Astrocyte (in vitro differentiated cells and primary cell): ENCODE data around the gene IGF2BP3. TPM values are rescaled to one million over a fixed set of nuclear protein-coding genes. Genes with fewer than 3 reads are reported as not detected.

ENCODE experiments used
- DNase-seq: peaks from one replicate; pipeline ENCODE4 v3.0.0-alpha.2; 2010; ENCODE audit warnings: low read depth
- FAIRE-seq: peaks from 2 replicates; lab custom pipeline; 2011; peaks lifted over from hg19 to GRCh38; lab: Jason Lieb, UNC
- H2AFZ ChIP-seq: 2 replicates; pipeline ENCODE4 v1.6.0; 2012; ENCODE audit warnings: low read depth, low read length, inconsistent platforms
- H3K27ac ChIP-seq: 2 replicates; pipeline ENCODE4 v1.5.1; 2011; ENCODE audit warnings: low read depth, low read length, inconsistent platforms
- H3K27me3 ChIP-seq: 2 replicates; pipeline ENCODE4 v1.6.0; 2011; ENCODE audit warnings: low read length, inconsistent platforms; ENCODE audit not compliant: insufficient read depth
- H3K36me3 ChIP-seq: 2 replicates; pipeline ENCODE4 v1.5.1; 2011; ENCODE audit warnings: low read length, inconsistent platforms; ENCODE audit not compliant: insufficient read depth
- H3K4me1 ChIP-seq: 2 replicates; pipeline ENCODE4 v1.5.1; 2011; ENCODE audit warnings: low read length, inconsistent platforms; ENCODE audit not compliant: insufficient read depth
- H3K4me2 ChIP-seq: 2 replicates; pipeline ENCODE4 v1.6.0; 2012; ENCODE audit warnings: low read length, inconsistent platforms
- H3K4me3 ChIP-seq: 2 replicates; pipeline ENCODE4 v1.5.1; 2011; ENCODE audit warnings: low read depth, mild to moderate bottlenecking, low read length, inconsistent platforms; ENCODE audit not compliant: insufficient read depth
- H3K79me2 ChIP-seq: 2 replicates; pipeline ENCODE4 v1.6.0; 2012; ENCODE audit warnings: mild to moderate bottlenecking, low read length, inconsistent platforms; ENCODE audit not compliant: insufficient read depth
- H3K9ac ChIP-seq: 2 replicates; pipeline ENCODE4 v1.6.0; 2012; ENCODE audit warnings: mild to moderate bottlenecking, low read length, inconsistent platforms
- H3K9me3 ChIP-seq: 2 replicates; pipeline ENCODE4 v1.5.1; 2012; ENCODE audit warnings: low read depth, mild to moderate bottlenecking, low read length, inconsistent platforms; ENCODE audit not compliant: insufficient read depth
- H4K20me1 ChIP-seq: 2 replicates; pipeline ENCODE4 v1.6.0; 2012; ENCODE audit warnings: low read length, inconsistent platforms; ENCODE audit not compliant: insufficient read depth
- H3K27ac Mint-ChIP-seq: one replicate; pipeline ENCODE4 v1.8.0; 2021; ENCODE audit warnings: mild to moderate bottlenecking, mixed read lengths; ENCODE audit not compliant: unreplicated experiment
- H3K27me3 Mint-ChIP-seq: one replicate; pipeline ENCODE4 v1.8.0; 2021; ENCODE audit warnings: low read depth, mixed read lengths; ENCODE audit not compliant: unreplicated experiment
- H3K36me3 Mint-ChIP-seq: one replicate; pipeline ENCODE4 v1.8.0; 2021; ENCODE audit warnings: low read depth, mixed read lengths; ENCODE audit not compliant: unreplicated experiment
- H3K4me1 Mint-ChIP-seq: one replicate; pipeline ENCODE4 v1.8.0; 2021; ENCODE audit warnings: low read depth, mixed read lengths; ENCODE audit not compliant: unreplicated experiment
- H3K4me3 Mint-ChIP-seq: one replicate; pipeline ENCODE4 v1.8.0; 2021; ENCODE audit warnings: mild to moderate bottlenecking, moderate library complexity, mixed read lengths; ENCODE audit not compliant: unreplicated experiment
- H3K9me3 Mint-ChIP-seq: one replicate; pipeline ENCODE4 v1.8.0; 2021; ENCODE audit warnings: mild to moderate bottlenecking, mixed read lengths; ENCODE audit not compliant: unreplicated experiment
- EZH2 ChIP-seq: IDR thresholded peaks from 2 replicates; pipeline ENCODE4 v1.6.1; 2012; ENCODE audit warnings: mild to moderate bottlenecking, low read length, inconsistent platforms; ENCODE audit not compliant: insufficient read depth
- total RNA-seq: library from RNA; stranded (reverse); gene quantifications from 2 replicates; pipeline ENCODE4 v1.2.1, GENCODE V29; 2021
- TF ChIP-seq, protein P1 (sequence below): IDR thresholded peaks from 2 replicates; pipeline ENCODE4 v1.5.1; 2011; ENCODE audit warnings: low read depth, mild to moderate bottlenecking, inconsistent platforms, low read length, moderate library complexity; ENCODE audit not compliant: insufficient read depth

Gene IGF2BP3
- total RNA-seq, 1 donor from 2014 or later: 79.5 TPM

DNA sequence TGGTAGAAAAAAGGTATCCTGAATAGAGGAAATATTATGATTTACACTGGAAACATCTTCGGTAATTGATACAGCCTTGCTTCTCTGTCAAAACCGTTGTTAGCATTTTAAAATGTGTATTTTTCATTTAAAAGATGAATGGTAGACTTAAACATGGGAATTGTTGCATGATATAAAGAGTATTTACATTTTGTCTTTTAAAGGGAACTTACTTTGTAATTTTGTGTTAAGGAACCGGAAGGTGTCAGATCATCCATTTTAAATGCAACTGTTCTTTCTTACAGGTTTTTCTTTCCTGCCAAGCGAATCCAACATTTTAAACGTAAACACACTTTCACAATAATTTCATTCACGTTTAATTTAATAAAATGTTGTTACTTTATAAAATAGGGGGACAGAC lies 1.8 kb upstream of the IGF2BP3 start:
- Histone ChIP-seq H3K9me3 (no peaks in the 10 kb centered on the region), H3K27ac (peak overlapping the region; percentile 57), H3K27me3 (peaks cover 21% of the 10 kb centered on the region), H3K4me1 (peaks cover 18% of the 10 kb centered on the region), H3K4me3 (peak overlapping the region; percentile 95), H3K36me3 (no peaks in the 10 kb centered on the region), H2AFZ (no peak overlapping the region), H4K20me1 (peaks cover 14% of the 10 kb centered on the region), H3K79me2 (peaks cover 46% of the 10 kb centered on the region), H3K9ac (peak overlapping the region; percentile 88), H3K4me2 (peak overlapping the region; percentile 97)
- H3K36me3 Mint-ChIP-seq: peaks cover 6% of the 10 kb centered on the region
- H3K27me3 Mint-ChIP-seq: no peaks in the 10 kb centered on the region
- DNase-seq (no peak), FAIRE-seq (no peak)
- peaks cover 18% of the 10 kb centered on the region for H3K4me1 Mint-ChIP-seq
- no peak for TF ChIP-seq EZH2
- TF ChIP-seq, protein P1, sequence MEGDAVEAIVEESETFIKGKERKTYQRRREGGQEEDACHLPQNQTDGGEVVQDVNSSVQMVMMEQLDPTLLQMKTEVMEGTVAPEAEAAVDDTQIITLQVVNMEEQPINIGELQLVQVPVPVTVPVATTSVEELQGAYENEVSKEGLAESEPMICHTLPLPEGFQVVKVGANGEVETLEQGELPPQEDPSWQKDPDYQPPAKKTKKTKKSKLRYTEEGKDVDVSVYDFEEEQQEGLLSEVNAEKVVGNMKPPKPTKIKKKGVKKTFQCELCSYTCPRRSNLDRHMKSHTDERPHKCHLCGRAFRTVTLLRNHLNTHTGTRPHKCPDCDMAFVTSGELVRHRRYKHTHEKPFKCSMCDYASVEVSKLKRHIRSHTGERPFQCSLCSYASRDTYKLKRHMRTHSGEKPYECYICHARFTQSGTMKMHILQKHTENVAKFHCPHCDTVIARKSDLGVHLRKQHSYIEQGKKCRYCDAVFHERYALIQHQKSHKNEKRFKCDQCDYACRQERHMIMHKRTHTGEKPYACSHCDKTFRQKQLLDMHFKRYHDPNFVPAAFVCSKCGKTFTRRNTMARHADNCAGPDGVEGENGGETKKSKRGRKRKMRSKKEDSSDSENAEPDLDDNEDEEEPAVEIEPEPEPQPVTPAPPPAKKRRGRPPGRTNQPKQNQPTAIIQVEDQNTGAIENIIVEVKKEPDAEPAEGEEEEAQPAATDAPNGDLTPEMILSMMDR: no peak
- H3K9me3 Mint-ChIP-seq: no peaks in the 10 kb centered on the region
- H3K4me3 Mint-ChIP-seq: peak overlapping the region; percentile 98
- H3K27ac Mint-ChIP-seq: peak overlapping the region; percentile 99

DNA sequence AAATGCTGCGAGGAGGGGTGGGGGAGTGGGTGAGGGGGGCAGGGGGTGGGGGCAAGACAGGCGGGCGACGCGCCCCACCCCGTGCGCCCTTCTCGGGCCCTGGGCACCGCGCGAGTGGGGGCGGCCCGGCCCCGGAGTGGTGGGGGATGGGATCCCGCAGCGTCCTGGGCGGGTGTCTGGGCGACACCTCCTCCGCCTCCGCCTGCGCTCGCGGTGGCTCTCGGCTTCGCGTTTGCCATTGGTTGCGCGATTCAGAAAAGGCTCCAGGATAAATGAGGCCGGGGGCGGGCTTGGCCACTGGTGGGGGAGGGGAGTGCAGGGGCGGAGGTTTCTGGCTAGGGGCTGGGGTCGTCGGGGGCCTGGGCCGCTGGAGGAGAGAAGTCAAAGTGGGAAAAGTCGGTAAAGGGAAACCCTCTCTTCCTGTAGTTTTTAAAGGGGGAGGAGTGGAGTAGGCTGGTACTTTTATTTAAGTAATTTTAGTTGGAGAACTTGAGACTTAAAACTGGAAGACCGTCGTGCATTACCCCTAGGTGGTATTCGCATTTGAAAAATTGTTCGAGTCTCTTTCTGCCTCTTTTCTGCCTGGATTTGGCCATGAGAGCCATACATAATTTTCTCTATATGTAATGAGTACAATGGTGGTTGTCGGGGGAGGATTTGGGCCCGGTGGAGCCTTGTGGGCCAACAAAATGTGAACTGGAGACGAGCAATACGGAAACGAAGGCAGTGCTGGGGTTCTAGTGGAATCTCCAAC lies 992 bp upstream of the IGF2BP3 start:
- Histone ChIP-seq H4K20me1 (peaks cover 21% of the 10 kb centered on the region), H3K4me2 (peak overlapping the region; percentile 97), H3K9me3 (no peaks in the 10 kb centered on the region), H3K27me3 (peaks cover 13% of the 10 kb centered on the region), H3K27ac (peak overlapping the region; percentile 80), H2AFZ (peak overlapping the region; percentile 11), H3K9ac (peak overlapping the region; percentile 88), H3K79me2 (peaks cover 53% of the 10 kb centered on the region), H3K4me3 (peak overlapping the region; percentile 95), H3K36me3 (no peaks in the 10 kb centered on the region), H3K4me1 (peaks cover 25% of the 10 kb centered on the region)
- Mint-ChIP-seq H3K4me1 (peaks cover 14% of the 10 kb centered on the region), H3K4me3 (peak overlapping the region; percentile 98), H3K9me3 (no peaks in the 10 kb centered on the region), H3K27ac (peak overlapping the region; percentile 99), H3K27me3 (no peaks in the 10 kb centered on the region), H3K36me3 (peaks cover 6% of the 10 kb centered on the region)
- FAIRE-seq: no peak
- no peak for TF ChIP-seq EZH2
- TF ChIP-seq, protein P1: no peak
- DNase-seq: peak; percentile 51

DNA sequence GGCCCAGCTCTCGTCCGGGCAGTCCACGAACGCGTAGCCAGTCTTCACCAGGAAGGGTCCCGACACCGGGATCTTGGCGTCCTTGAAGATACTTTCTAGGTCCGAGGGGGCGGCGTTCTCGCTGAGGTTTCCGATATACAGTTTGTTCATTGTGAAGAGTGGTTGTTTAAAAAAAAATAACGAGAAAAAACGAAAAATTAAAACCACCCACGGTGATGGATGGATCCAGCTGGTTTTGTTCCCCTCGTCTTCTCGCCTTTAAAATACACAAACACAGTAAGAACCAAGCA lies 385 bp downstream of the IGF2BP3 start:
- DNase-seq (no peak), FAIRE-seq (no peak)
- Mint-ChIP-seq H3K27ac (peak overlapping the region; percentile 96), H3K27me3 (no peaks in the 10 kb centered on the region), H3K36me3 (peaks cover 6% of the 10 kb centered on the region), H3K4me3 (peak overlapping the region; percentile 96), H3K4me1 (peaks cover 26% of the 10 kb centered on the region), H3K9me3 (peaks cover 1% of the 10 kb centered on the region)
- Histone ChIP-seq H3K36me3 (no peaks in the 10 kb centered on the region), H3K27ac (peak overlapping the region; percentile 80), H3K4me3 (peak overlapping the region; percentile 95), H3K4me1 (peaks cover 33% of the 10 kb centered on the region), H3K9me3 (no peaks in the 10 kb centered on the region), H3K27me3 (peaks cover 3% of the 10 kb centered on the region), H3K79me2 (peaks cover 67% of the 10 kb centered on the region), H4K20me1 (peaks cover 35% of the 10 kb centered on the region), H3K4me2 (peak overlapping the region; percentile 97), H3K9ac (peak overlapping the region; percentile 88), H2AFZ (peak overlapping the region; percentile 6)
- no peak for TF ChIP-seq EZH2
- TF ChIP-seq, protein P1: no peak
